Tibial nerve (tissue), 4 donors: ENCODE data around the gene SLC17A9. TPM values are rescaled to one million over a fixed set of nuclear protein-coding genes. Genes with fewer than 3 reads are reported as not detected.

ENCODE experiments used
- DNase-seq, 2 donors: peaks; one replicate each; pipeline ENCODE4 v3.0.0-alpha.2; 2019; ENCODE audit warnings: low spot score in 2 of 2
- H3K27ac ChIP-seq, 4 donors: fragments of 200-600 bp; sonication (generic) in 3 of 4; one replicate each; pipeline ENCODE4 v1.5.1; 2017 to 2019; ENCODE audit warnings: mild to moderate bottlenecking in 1 of 4
- H3K27me3 ChIP-seq, 2 donors: fragments of 200-600 bp; sonication (generic) in 1 of 2; one replicate each; pipeline versions ENCODE4 v1.5.1 to v1.6.0; 2017 to 2019
- H3K36me3 ChIP-seq, 3 donors: fragments of 200-600 bp; sonication (generic); one replicate each; pipeline ENCODE4 v1.5.1; 2018 to 2019
- H3K4me1 ChIP-seq, 4 donors: fragments of 200-600 bp; sonication (generic) in 3 of 4; one replicate each; pipeline ENCODE4 v1.5.1; 2017 to 2019
- H3K4me3 ChIP-seq, 4 donors: fragments of 200-600 bp; sonication (generic) in 3 of 4; one replicate each; pipeline ENCODE4 v1.5.1; 2017 to 2019; ENCODE audit warnings: mild to moderate bottlenecking in 1 of 4, moderate library complexity in 1 of 4
- H3K9me3 ChIP-seq, 4 donors: fragments of 200-600 bp; sonication (generic) in 3 of 4; one replicate each; pipeline ENCODE4 v1.5.1; 2017 to 2019
- EP300 ChIP-seq, 2 donors: sonication (generic); formaldehyde crosslinking; IDR thresholded peaks; one replicate each; pipeline ENCODE4 v1.6.1; 2017; ENCODE audit warnings: antibody characterized with exemption in 2 of 2, mild to moderate bottlenecking in 1 of 2
- POLR2A ChIP-seq, 2 donors: fragments of 450-650 bp; IDR thresholded peaks; one replicate each; pipeline ENCODE4 v1.6.1; 2017; ENCODE audit warnings: antibody characterized with exemption in 2 of 2, mild to moderate bottlenecking in 2 of 2, moderate library complexity in 2 of 2
- WGBS, 2 donors: methylation state at CpG; one replicate each; pipeline ENCODE4 v1.1.5; 2018; 5-methylcytosine and 5-hydroxymethylcytosine counted together
- total RNA-seq, 4 donors: library from RNA; depleted of rRNA; stranded (reverse); fragments of >200 nt; gene quantifications; one replicate each; pipeline ENCODE4 v1.1.0, GENCODE V29; 2016
- TF ChIP-seq, protein P1 (sequence below), 5 experiments: fragments of 200-600 bp in 3 of 5; fragments of 450-650 bp in 2 of 5; sonication (generic) in 3 of 5; IDR thresholded peaks; one replicate each; pipeline ENCODE4 v1.5.1; 2016 to 2019; ENCODE audit warnings: antibody characterized with exemption in 5 of 5, mild to moderate bottlenecking in 3 of 5, moderate library complexity in 2 of 5

SLC17A9 gene
- total RNA-seq, 4 donors from 2014 or later, result 3.9 to 13.5 (median 4.5) TPM

- no peak for DNase-seq
- H3K36me3 ChIP-seq, result no peaks in the 10 kb centered on the region
- H3K4me1 ChIP-seq, result peaks cover 0 to 3% (median 0%) of the 10 kb centered on the region in 4 donors
- no peak for TF ChIP-seq EP300 (IDR thresholded peaks at IDR 0.05)
- TF ChIP-seq, protein P1, sequence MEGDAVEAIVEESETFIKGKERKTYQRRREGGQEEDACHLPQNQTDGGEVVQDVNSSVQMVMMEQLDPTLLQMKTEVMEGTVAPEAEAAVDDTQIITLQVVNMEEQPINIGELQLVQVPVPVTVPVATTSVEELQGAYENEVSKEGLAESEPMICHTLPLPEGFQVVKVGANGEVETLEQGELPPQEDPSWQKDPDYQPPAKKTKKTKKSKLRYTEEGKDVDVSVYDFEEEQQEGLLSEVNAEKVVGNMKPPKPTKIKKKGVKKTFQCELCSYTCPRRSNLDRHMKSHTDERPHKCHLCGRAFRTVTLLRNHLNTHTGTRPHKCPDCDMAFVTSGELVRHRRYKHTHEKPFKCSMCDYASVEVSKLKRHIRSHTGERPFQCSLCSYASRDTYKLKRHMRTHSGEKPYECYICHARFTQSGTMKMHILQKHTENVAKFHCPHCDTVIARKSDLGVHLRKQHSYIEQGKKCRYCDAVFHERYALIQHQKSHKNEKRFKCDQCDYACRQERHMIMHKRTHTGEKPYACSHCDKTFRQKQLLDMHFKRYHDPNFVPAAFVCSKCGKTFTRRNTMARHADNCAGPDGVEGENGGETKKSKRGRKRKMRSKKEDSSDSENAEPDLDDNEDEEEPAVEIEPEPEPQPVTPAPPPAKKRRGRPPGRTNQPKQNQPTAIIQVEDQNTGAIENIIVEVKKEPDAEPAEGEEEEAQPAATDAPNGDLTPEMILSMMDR (IDR thresholded peaks at IDR 0.05), result no peak
- TF ChIP-seq POLR2A (IDR thresholded peaks at IDR 0.05), result no peak
- H3K27ac ChIP-seq, result no peak overlapping the region
- no peak overlapping the region for H3K4me3 ChIP-seq
- 61 to 73% methylated on average over 14 to 20 of the region's 22 CpGs for WGBS, 2 donors
- H3K27me3 ChIP-seq, result peaks cover 0 to 81% of the 10 kb centered on the region in 2 donors
- H3K9me3 ChIP-seq, result peaks cover 0 to 34% (median 4%) of the 10 kb centered on the region in 4 donors
Observed at GRCh38 chr20:63015662-63016361, 63.3 kb downstream of the SLC17A9 start.

DNA sequence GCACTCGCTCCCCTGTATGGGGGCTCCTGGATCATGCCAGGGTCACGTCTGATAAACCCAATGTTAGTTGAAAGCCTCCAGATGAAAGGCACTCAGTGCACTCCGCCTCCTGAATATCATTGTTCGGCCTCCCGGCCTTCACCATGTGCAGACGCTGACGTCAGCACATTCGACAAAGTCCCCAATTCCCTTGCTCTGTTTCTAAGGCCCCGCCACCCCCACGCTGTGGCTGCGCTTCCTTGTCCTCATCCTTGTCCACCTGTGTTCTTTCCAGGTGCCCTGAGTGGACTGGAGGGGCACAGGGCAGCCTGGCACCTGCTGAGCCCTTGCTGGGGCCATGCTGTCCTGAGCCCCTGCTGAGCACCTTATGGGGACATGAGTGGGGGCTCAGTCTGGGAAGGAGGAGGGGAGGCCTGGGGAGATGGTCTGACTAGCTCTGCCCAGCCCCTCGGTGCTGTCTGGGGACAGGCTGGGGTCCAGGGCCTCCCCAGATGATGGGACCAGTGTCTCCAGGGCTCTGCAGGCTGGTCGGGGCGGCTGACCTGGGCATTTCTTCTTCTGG lies 64.1 kb downstream of the SLC17A9 start:
- no peak for DNase-seq
- Histone ChIP-seq H3K36me3 (no peaks in the 10 kb centered on the region), H3K27me3 (peaks cover 0 to 77% of the 10 kb centered on the region in 2 donors), H3K27ac (no peak overlapping the region), H3K9me3 (peaks cover 0 to 37% (median 4%) of the 10 kb centered on the region in 4 donors), H3K4me1 (peaks cover 0 to 3% (median 0%) of the 10 kb centered on the region in 4 donors), H3K4me3 (no peak overlapping the region)
- 60 to 64% methylated on average over 11 to 14 of the region's 14 CpGs for WGBS, 2 donors
- TF ChIP-seq, protein P1 (IDR thresholded peaks at IDR 0.05), result no peak
- TF ChIP-seq POLR2A (IDR thresholded peaks at IDR 0.05) (no peak), EP300 (IDR thresholded peaks at IDR 0.05) (no peak)

- 76 to 80% methylated on average over 4 to 22 of the region's 22 CpGs for WGBS, 2 donors
- H3K36me3 ChIP-seq, result no peaks in the 10 kb centered on the region
- DNase-seq, result no peak
- H3K27me3 ChIP-seq, result peaks cover 0 to 77% of the 10 kb centered on the region in 2 donors
- no peak overlapping the region for H3K27ac ChIP-seq
- H3K4me1 ChIP-seq, result peaks cover 0 to 3% (median 0%) of the 10 kb centered on the region in 4 donors
- H3K9me3 ChIP-seq, result peaks cover 0 to 37% (median 4%) of the 10 kb centered on the region in 4 donors
- TF ChIP-seq, protein P1 (IDR thresholded peaks at IDR 0.05), result no peak
- TF ChIP-seq EP300 (IDR thresholded peaks at IDR 0.05) (no peak), POLR2A (IDR thresholded peaks at IDR 0.05) (no peak)
- no peak overlapping the region for H3K4me3 ChIP-seq
Observed at GRCh38 chr20:63017076-63017825, 64.7 kb downstream of the SLC17A9 start.

- TF ChIP-seq, protein P1 (IDR thresholded peaks at IDR 0.05), result no peak
- TF ChIP-seq EP300 (IDR thresholded peaks at IDR 0.05), result no peak
- WGBS, 2 donors, result 89 to 92% methylated on average over 14 of the region's 25 CpGs
- no peak overlapping the region for H3K27ac ChIP-seq
- H3K4me3 ChIP-seq, result no peak overlapping the region
- peaks cover 0 to 3% (median 0%) of the 10 kb centered on the region in 4 donors for H3K4me1 ChIP-seq
- peaks cover 0 to 77% of the 10 kb centered on the region in 2 donors for H3K27me3 ChIP-seq
- peaks cover 0 to 31% (median 4%) of the 10 kb centered on the region in 4 donors for H3K9me3 ChIP-seq
- H3K36me3 ChIP-seq, result no peaks in the 10 kb centered on the region
- DNase-seq, result no peak
Observed at GRCh38 chr20:63017826-63018411, 65.4 kb downstream of the SLC17A9 start.

Other genes with a start within 250 kb of the SLC17A9 start
- under 1 TPM in 1 of 4 donors, not detected in 3; 0.30 TPM for gene NTSR1, start 243.9 kb upstream of the SLC17A9 start, total RNA-seq
- 10 to 100 TPM; 12.0 to 15.3 (median 13.6) TPM for gene MRGBP, start 156.2 kb upstream of the SLC17A9 start, total RNA-seq
- gene OGFR, start 147.9 kb upstream of the SLC17A9 start, total RNA-seq, result 100 to 1,000 TPM in 1 of 4 donors, 10 to 100 TPM in 3; 67.1 to 108 (median 80.8) TPM
- gene COL9A3, start 135.7 kb upstream of the SLC17A9 start, total RNA-seq, result 10 to 100 TPM; 51.3 to 81.2 (median 63.5) TPM
- gene TCFL5, start 90.9 kb upstream of the SLC17A9 start, total RNA-seq, result 10 to 100 TPM in 3 of 4 donors, 1 to 10 TPM in 1; 9.8 to 25.1 (median 16.2) TPM
- 10 to 100 TPM; 64.5 to 89.7 (median 78.9) TPM for gene DIDO1, start 26.2 kb upstream of the SLC17A9 start, total RNA-seq
- gene GID8, start 14.6 kb upstream of the SLC17A9 start, total RNA-seq, result 10 to 100 TPM; 23.4 to 33.4 (median 29.7) TPM
- not detected for gene BHLHE23, start 54.3 kb downstream of the SLC17A9 start, total RNA-seq